GM21360 (cell line): ENCODE data around the gene PCNT.
"Not testable (repeated sequence)": the region's sequence is repeated elsewhere in the genome, so short reads cannot be mapped to it uniquely, and the experiment has no call there.

Source experiments
- ATAC-seq: cut with Tn5 transposase; IDR thresholded peaks from one replicate; pipeline ENCODE4 v1.9.1; 2021; ENCODE audit warnings: mild to moderate bottlenecking, moderate library complexity; ENCODE audit not compliant: unreplicated experiment

Gene PCNT

GRCh38 chr21:46356494-46357334 lies 32.8 kb downstream of the PCNT start:
- ATAC-seq, result no peak

GRCh38 chr21:46357335-46357604 lies 33.3 kb downstream of the PCNT start:
- ATAC-seq, result no peak

- no peak for ATAC-seq
Measured at GRCh38 chr21:46357684-46358425, 33.9 kb downstream of the PCNT start.

GRCh38 chr21:46361176-46361575 lies 37.2 kb downstream of the PCNT start:
- no peak for ATAC-seq

- no peak for ATAC-seq
Measured at GRCh38 chr21:46361935-46362334, 38.0 kb downstream of the PCNT start.

GRCh38 chr21:46362946-46363345 lies 39.0 kb downstream of the PCNT start:
- no peak for ATAC-seq

- no peak for ATAC-seq
Measured at GRCh38 chr21:46363698-46364097, 39.7 kb downstream of the PCNT start.

GRCh38 chr21:46366091-46366490 lies 42.1 kb downstream of the PCNT start:
- ATAC-seq, result no peak

- ATAC-seq, result no peak
Measured at GRCh38 chr21:46366561-46366960, 42.6 kb downstream of the PCNT start.

- ATAC-seq, result no peak
Measured at GRCh38 chr21:46366966-46367365, 43.0 kb downstream of the PCNT start.

- peak; percentile 50 for ATAC-seq
Measured at GRCh38 chr21:46368533-46369285, 44.8 kb downstream of the PCNT start.

- no peak for ATAC-seq
Measured at GRCh38 chr21:46369520-46370235, 45.7 kb downstream of the PCNT start.

GRCh38 chr21:46371204-46372013 lies 47.5 kb downstream of the PCNT start:
- no peak for ATAC-seq

GRCh38 chr21:46372014-46372485 lies 48.1 kb downstream of the PCNT start:
- no peak for ATAC-seq

- ATAC-seq, result not testable (repeated sequence)
Measured at GRCh38 chr21:46372947-46373346, 49.0 kb downstream of the PCNT start.

- ATAC-seq, result no peak
Measured at GRCh38 chr21:46374761-46375389, 50.9 kb downstream of the PCNT start.

- no peak for ATAC-seq
Measured at GRCh38 chr21:46375560-46376230, 51.7 kb downstream of the PCNT start.

- no peak for ATAC-seq
Measured at GRCh38 chr21:46376231-46376628, 52.3 kb downstream of the PCNT start.

GRCh38 chr21:46376856-46377453 lies 53.0 kb downstream of the PCNT start:
- no peak for ATAC-seq
